HL-60/S4 treated with phorbol 12-myristate 13-acetate at 8.2 ng/mL for 4 days and 3 days (cell line): ENCODE results near the gene ERBB3.

ENCODE experiments used
- in situ Hi-C: fragments of 300-500 bp; cut with MboI; formaldehyde crosslinking; loops from 2 replicates; pipeline ENCODE4 v1.15.0; 2022; ENCODE audit warnings: low sequenced_read_pairs

ERBB3 gene

GRCh38 chr12:56129942-56130495 lies 50.1 kb downstream of the ERBB3 start:
- in situ Hi-C loops = no loop called here

GRCh38 chr12:56130876-56131275 lies 50.9 kb downstream of the ERBB3 start:
- in situ Hi-C loops = no loop called here

GRCh38 chr12:56134897-56135296 lies 54.9 kb downstream of the ERBB3 start:
- in situ Hi-C loops = no loop called here

DNA sequence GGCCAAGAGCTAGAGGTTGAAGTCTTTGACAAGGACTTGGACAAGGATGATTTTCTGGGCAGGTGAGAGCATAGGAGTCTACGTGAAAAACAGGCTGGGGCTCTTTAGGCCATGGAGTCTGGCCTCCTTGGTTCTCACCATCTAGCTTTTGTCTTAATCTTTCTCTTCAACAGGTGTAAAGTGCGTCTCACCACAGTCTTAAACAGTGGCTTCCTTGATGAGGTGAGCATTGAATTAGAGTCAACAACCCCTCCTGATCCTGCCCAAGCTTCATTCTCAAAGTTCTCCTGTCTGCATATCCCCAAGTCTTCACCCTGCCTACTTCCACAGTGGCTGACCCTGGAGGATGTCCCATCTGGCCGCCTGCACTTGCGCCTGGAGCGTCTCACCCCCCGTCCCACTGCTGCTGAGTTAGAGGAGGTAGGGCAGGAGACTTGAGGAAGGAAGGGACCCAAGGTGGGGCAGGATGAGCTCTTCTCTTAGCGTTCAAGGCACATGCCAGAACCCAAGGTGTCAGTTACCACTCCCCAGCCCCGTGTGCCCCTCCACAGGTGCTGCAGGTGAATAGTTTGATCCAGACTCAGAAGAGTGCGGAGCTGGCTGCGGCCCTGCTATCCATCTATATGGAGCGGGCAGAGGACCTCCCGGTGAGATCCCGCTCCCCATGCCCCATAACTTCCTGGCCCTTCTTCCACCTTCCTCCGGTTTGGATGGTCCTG lies 58.0 kb downstream of the ERBB3 start:
- in situ Hi-C loops = no loop called here

GRCh38 chr12:56141946-56142784 lies 62.2 kb downstream of the ERBB3 start:
- in situ Hi-C loops = no loop called here

DNA sequence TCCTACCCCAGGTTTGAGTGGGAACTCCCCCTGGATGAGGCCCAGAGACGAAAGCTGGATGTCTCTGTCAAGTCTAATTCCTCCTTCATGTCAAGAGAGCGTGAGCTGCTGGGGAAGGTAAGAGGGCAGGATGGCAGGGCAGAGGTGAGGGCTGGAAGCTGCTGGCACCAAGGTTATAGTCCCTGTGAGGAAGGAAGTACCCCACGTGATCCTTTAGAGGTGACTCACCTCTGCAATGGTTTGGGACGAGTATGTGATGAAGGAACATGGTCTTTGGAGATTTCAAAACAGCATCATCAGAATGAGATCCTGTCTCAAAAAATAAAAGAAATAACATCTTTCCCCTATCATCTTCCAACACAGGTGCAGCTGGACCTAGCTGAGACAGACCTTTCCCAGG lies 63.3 kb downstream of the ERBB3 start:
- in situ Hi-C loops = no loop called here

DNA sequence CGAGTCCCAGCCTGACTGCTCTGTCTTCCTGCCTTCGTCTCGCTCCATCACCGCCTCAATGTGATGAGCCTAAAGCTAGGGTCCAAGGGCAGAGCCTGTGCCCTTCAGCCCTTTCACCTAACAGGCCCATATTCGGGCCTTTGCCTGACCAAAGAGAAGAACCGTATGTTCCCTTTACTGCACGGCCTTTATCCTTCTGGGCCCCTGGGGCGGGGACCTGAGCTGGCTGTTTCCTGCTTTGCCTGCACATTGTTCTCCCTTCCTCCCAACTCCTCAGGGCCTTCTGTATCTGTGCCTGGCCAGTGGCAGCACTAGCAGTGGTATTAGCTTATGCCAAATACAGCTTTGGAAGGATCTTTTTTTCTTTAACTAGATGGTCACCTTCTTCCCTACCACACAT lies 63.9 kb downstream of the ERBB3 start:
- in situ Hi-C loops = no loop called here

DNA sequence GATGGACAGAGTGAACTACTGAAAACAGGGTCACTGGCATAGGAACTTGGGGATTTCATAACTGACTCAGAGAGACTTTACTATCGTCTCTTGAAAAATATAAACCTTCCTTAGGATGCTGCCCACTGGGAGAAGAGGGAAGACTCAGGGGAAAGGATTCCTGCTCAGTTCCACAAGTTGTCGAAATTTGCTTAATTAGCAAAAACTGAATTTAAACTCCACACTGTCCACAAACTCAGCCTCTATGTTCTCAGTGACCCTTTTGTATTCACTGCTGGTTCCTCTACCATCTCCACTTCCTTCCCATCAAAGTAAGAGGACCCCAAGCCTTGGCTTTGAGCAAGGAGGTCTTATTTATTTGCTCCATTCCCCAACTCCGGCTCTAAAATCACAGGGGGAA lies 65.3 kb downstream of the ERBB3 start:
- in situ Hi-C loops = no loop called here

DNA sequence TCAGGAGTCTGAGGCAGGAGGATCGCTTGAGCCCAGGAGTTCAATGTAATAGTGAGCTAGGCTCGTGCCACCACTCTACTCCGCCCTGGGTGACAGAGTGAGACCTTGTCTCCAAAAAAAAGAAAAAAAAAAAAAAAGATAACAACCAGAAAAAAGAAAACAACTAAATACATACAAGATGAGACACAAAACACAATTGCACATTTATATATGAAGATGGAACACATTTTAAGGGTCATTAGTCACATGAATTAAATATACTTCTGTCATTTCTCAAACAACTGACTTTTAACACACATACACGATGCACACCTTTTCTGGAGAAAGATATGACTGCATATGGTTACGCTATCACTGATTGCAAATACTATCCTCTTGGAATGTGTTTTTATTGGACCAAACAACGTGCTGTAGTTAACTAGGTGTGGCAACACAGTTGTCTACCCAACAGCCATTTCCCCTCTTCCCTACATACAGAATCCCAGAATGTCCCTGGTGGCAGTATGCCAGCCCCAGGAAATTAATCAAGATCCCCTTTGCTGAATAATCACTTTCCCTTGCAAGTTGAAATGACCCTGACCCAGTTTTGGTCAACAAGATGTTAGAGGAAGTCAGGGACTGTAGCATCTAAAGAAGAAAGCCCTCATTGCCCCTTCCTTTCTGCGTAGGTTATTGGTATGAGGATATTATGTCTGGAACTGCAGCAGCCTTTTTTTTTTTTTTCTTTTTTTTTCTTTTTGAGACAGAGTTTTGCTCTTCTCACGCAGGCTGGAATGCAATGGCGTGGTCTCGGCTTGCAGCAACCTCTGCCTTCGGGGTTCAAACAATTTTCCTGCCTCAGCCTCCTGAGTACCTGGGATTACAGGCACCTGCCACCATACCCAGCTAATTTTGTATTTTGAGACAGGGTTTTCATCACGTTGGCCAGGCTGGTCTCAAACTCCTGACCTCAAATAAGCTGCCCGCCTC lies 66.8 kb downstream of the ERBB3 start:
- in situ Hi-C loops = no loop called here

DNA sequence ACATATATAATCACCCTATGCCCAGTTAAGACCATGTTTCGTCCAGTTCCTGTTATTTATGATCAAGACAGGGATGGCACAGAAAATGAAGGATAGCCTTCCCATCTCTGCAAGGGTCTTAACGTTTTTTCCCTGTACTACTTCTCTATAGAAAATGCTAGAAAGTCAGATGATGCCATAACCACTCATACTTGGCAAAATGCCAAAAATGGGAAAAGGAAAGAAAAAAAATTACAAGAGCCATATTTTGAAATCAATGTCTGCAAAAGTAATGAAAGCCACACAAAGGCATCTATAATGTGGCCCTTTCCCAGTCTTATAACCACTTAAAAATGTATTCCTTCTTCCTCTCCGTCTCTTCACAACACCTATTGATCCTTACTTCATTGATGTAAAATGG lies 70.6 kb downstream of the ERBB3 start:
- in situ Hi-C loops = no loop called here

DNA sequence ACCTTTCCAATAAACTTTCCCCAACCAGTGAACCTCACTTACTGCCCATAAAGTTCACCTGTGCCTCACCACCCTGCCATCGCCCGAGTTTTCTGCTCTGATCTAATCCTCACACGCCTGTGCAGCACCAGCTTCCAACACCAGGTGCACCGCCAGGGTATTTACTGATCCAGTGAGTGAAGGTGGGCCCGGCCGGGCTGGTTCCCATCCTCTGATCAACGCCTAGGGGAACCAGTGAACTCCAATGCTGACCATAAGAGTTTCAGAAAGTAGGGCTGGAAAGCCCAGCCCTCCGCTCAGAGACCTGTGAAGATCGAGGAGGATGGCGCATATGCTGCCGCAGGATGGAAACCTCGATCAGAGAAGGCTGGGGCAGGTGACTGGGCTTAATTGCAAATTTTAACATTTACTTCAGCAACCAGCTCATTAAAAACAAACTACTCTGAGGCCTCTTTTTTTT lies 71.7 kb downstream of the ERBB3 start:
- in situ Hi-C loops = no loop called here

DNA sequence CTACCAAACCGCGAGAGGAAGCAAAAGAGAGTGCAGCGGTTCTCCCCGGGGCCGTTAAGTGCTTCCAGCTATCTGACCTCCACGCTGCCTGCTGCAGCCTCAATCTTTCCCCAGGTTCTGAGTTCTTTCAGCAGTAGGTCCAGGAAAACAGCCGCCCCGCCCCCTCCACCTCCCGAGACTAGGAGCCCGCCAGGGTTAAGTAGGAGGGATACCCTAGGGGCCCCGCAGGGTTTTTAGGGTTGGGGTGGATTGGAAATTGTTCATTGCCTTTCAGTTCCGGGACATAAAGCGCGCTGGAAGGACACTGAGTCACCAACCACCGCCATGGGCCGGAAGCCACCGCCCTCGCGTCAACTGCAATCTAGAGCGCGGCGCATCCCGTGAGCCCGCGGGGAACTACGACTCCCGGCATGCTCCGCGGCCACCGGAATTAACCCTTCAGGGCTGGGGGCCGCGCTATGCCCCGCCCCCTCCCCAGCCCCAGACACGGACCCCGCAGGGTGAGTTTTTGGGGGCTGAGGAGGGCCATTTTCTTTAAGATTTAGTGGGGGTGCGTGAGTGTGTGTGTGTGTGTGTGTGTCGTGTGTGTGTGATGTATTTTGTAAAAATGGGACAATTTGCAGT lies 72.3 kb downstream of the ERBB3 start, which contains the start of gene MYL6B:
TSS of gene MYL6B (plus strand) at position 456 of the 624 bp plus-strand sequence. CDS start 1,332 bp downstream, outside the sequence.
- in situ Hi-C loops = no loop called here
